Adrenal gland (tissue), 12 donors: ENCODE results near the gene DAZL. TPM values are rescaled to one million over a fixed set of nuclear protein-coding genes. Genes with fewer than 3 reads are reported as not detected.

Source experiments
- DNase-seq, 7 donors: peaks; one replicate each; pipeline ENCODE4 v3.0.0-alpha.2; 2019 to 2020
- H3K27ac ChIP-seq, 5 donors: fragments of 200-600 bp; sonication (generic) in 4 of 5; 1 replicate in 3 of 5; 2 replicates in 2 of 5; pipeline versions ENCODE4 v1.5.1 to v1.8.0; 2016 to 2020; ENCODE audit warnings: mild to moderate bottlenecking in 1 of 5
- H3K27me3 ChIP-seq: fragments of 200-600 bp; 2 replicates; pipeline ENCODE4 v1.8.0; 2021
- H3K36me3 ChIP-seq, 2 donors: fragments of 200-600 bp; replicated peaks in 1 of 2; 1 replicate in 1 of 2; 2 replicates in 1 of 2; pipeline versions ENCODE4 v1.5.1 to v1.8.0; 2018 to 2022
- H3K4me1 ChIP-seq, 2 donors: fragments of 200-600 bp; replicated peaks in 1 of 2; 1 replicate in 1 of 2; 2 replicates in 1 of 2; pipeline versions ENCODE4 v1.5.1 to v1.8.0; 2018 to 2021
- H3K4me3 ChIP-seq, 4 donors: fragments of 200-600 bp; sonication (generic) in 3 of 4; one replicate each; pipeline ENCODE4 v1.5.1; 2016 to 2018
- H3K9me3 ChIP-seq, 3 donors: fragments of 200-600 bp; sonication (generic) in 1 of 3; replicated peaks in 1 of 3; 1 replicate in 2 of 3; 2 replicates in 1 of 3; pipeline versions ENCODE4 v1.5.1 to v1.8.0; 2016 to 2021
- CTCF ChIP-seq, 6 experiments: fragments of 450-650 bp in 4 of 6; fragments of 200-600 bp in 2 of 6; sonication (generic) in 1 of 6; IDR thresholded peaks; 1 replicate in 5 of 6; 2 replicates in 1 of 6; pipeline versions ENCODE4 v1.5.1 to v1.8.0; 2016 to 2021; ENCODE audit warnings: antibody characterized with exemption in 6 of 6, mild to moderate bottlenecking in 2 of 6, moderate library complexity in 1 of 6
- POLR2A ChIP-seq, 2 donors: fragments of 450-650 bp; IDR thresholded peaks; one replicate each; pipeline ENCODE4 v1.6.1; 2017; ENCODE audit warnings: antibody characterized with exemption in 2 of 2, mild to moderate bottlenecking in 2 of 2, moderate library complexity in 1 of 2
- WGBS, 4 donors: extraction: QIAGEN DNeasy Blood & Tissue Kit in 2 of 4; methylation state at CpG; one replicate each; pipeline versions ENCODE4 v1.1.5 to v1.1.7; 2013 to 2017; 5-methylcytosine and 5-hydroxymethylcytosine counted together
- intact Hi-C, 2 donors: fragments of 100-400 bp; cut with DNase I; formaldehyde crosslinking; loops; one replicate each; pipeline versions ENCODE4 v1.14.1 to v1.15.0; 2022 to 2023
- polyA plus RNA-seq, 3 donors: library from polyadenylated mRNA; stranded (reverse); fragments of 200-250 nt in 2 of 3; fragments of 350-450 nt in 1 of 3; fragmentation: Illumina TruSeq in 1 of 3; extraction: RNeasy Lipid Tissue Mini Kit (QIAGEN cat#74804) in 1 of 3; gene quantifications; one replicate each; pipeline ENCODE4 v1.2.3, GENCODE V29; 2013 to 2014
- total RNA-seq, 9 donors: library from RNA; depleted of rRNA in 4 of 9; stranded (reverse); fragments of >200 nt in 4 of 9; fragments of 120-200 nt in 1 of 9; fragmentation: NEBNext Ultra II Directional in 1 of 9; extraction: Animal tissue kit (Norgen Biotek cat#: 25700) in 1 of 9; gene quantifications; one replicate each; pipeline versions ENCODE4 v1.1.0 to v1.2.4, GENCODE V29; 2013 to 2023
- donor health status: healthy with polysubstance abuse.
- donor health status: Bipolar disorder and iron deficiency.
- donor health status: DM: yes; HTN: yes; CAD: no.
- donor health status: DM: no; HTN: no; CAD: no.
- donor health status: DM: no; HTN: no; CAD: no.
- donor health status: DM: yes; HTN: yes; CAD: no.

DAZL gene
- total and polyA plus RNA-seq, 12 donors: 0.07 TPM; not detected in 11

GRCh38 chr3:16543242-16543864 is 61.9 kb downstream of the DAZL start:
- WGBS, 4 donors: 60 to 82% (median 73%) methylated on average over 6 of the region's 6 CpGs
- TF ChIP-seq POLR2A (IDR thresholded peaks at IDR 0.05): no peak
- TF ChIP-seq CTCF (IDR thresholded peaks at IDR 0.05): no peak
- H3K9me3 ChIP-seq: no peaks in the 10 kb centered on the region
- DNase-seq: no peak
- no peaks in the 10 kb centered on the region for H3K27me3 ChIP-seq
- intact Hi-C loops: no loop called here
- no peaks in the 10 kb centered on the region for H3K36me3 ChIP-seq
- no peak overlapping the region for H3K4me3 ChIP-seq
- no peak overlapping the region for H3K27ac ChIP-seq
- no peaks in the 10 kb centered on the region for H3K4me1 ChIP-seq

GRCh38 chr3:16538507-16538906 is 66.7 kb downstream of the DAZL start:
- WGBS, 4 donors: 75 to 80% (median 78%) methylated on average over 4 of the region's 4 CpGs
- no peak overlapping the region for H3K27ac ChIP-seq
- TF ChIP-seq POLR2A (IDR thresholded peaks at IDR 0.05): no peak
- no peak for TF ChIP-seq CTCF (IDR thresholded peaks at IDR 0.05)
- H3K27me3 ChIP-seq: no peaks in the 10 kb centered on the region
- H3K4me1 ChIP-seq: no peaks in the 10 kb centered on the region
- H3K4me3 ChIP-seq: no peak overlapping the region
- DNase-seq: no peak
- H3K9me3 ChIP-seq: no peaks in the 10 kb centered on the region
- H3K36me3 ChIP-seq: no peaks in the 10 kb centered on the region
- intact Hi-C loops: no loop called here

GRCh38 chr3:16536996-16537395 is 68.2 kb downstream of the DAZL start:
- no peaks in the 10 kb centered on the region for H3K4me1 ChIP-seq
- no peak overlapping the region for H3K27ac ChIP-seq
- intact Hi-C loops: no loop called here
- H3K27me3 ChIP-seq: no peaks in the 10 kb centered on the region
- H3K4me3 ChIP-seq: no peak overlapping the region
- TF ChIP-seq POLR2A (IDR thresholded peaks at IDR 0.05) (no peak), CTCF (IDR thresholded peaks at IDR 0.05) (no peak)
- no peaks in the 10 kb centered on the region for H3K36me3 ChIP-seq
- no peak for DNase-seq
- no peaks in the 10 kb centered on the region for H3K9me3 ChIP-seq
- 66 to 75% (median 71%) methylated on average over 3 of the region's 3 CpGs for WGBS, 4 donors

Other genes starting within 250 kb of the DAZL start
- gene RFTN1, start 91.7 kb downstream of the DAZL start, total RNA-seq: 10 to 100 TPM in 6 of 9 donors, 1 to 10 TPM in 3; 8.3 to 35.7 (median 22.7) TPM
- gene RFTN1, start 91.7 kb downstream of the DAZL start, polyA plus RNA-seq: 10 to 100 TPM; 10.3 to 15.6 (median 11.8) TPM